HFFc6 (cell line): ENCODE data around the gene MACF1. TPM values are rescaled to one million over a fixed set of nuclear protein-coding genes. Genes with fewer than 3 reads are reported as not detected.
A peak's percentile ranks its signal among the peaks of the same experiment; 100 is the strongest.
"Not testable (repeated sequence)": the region's sequence is repeated elsewhere in the genome, so short reads cannot be mapped to it uniquely, and the experiment has no call there.

ENCODE experiments used
- DNase-seq: peaks from one replicate; pipeline ENCODE4 v3.0.0-alpha.2; 2018
- H3K27ac Mint-ChIP-seq: 2 replicates; pipeline ENCODE4 v1.8.0; 2020; ENCODE audit warnings: mild to moderate bottlenecking, mixed read lengths
- H3K27me3 Mint-ChIP-seq: 2 replicates; pipeline ENCODE4 v1.8.0; 2021; ENCODE audit warnings: mild to moderate bottlenecking, moderate library complexity, mixed read lengths; ENCODE audit not compliant: insufficient read depth
- H3K36me3 Mint-ChIP-seq: 2 replicates; pipeline ENCODE4 v1.8.0; 2021; ENCODE audit warnings: low read depth, mixed read lengths
- H3K4me1 Mint-ChIP-seq: 2 replicates; pipeline ENCODE4 v1.8.0; 2020; ENCODE audit warnings: low read depth, mixed read lengths
- H3K4me3 Mint-ChIP-seq: 2 replicates; pipeline ENCODE4 v1.8.0; 2020; ENCODE audit warnings: mild to moderate bottlenecking, moderate library complexity, mixed read lengths
- H3K9me3 Mint-ChIP-seq: 2 replicates; pipeline ENCODE4 v1.8.0; 2020; ENCODE audit warnings: mild to moderate bottlenecking, mixed read lengths
- total RNA-seq, 6 experiments: library from RNA; stranded (reverse); fragmentation: NEBNext Ultra II Directional; extraction: Animal tissue kit (Norgen Biotek cat#: 25700); gene quantifications; 2 replicates in 1 of 6; 3 replicates in 5 of 6; pipeline ENCODE4 v1.2.3, GENCODE V29; 2021
- TF ChIP-seq, protein P1 (sequence below): fragments of 200-600 bp; sonication (generic); IDR thresholded peaks from 2 replicates; pipeline ENCODE4 v1.5.0; 2021; ENCODE audit warnings: antibody characterized with exemption, mild to moderate bottlenecking

Gene MACF1
- total RNA-seq, 6 experiments from 2014 or later: 201 to 308 (median 223) TPM

DNA sequence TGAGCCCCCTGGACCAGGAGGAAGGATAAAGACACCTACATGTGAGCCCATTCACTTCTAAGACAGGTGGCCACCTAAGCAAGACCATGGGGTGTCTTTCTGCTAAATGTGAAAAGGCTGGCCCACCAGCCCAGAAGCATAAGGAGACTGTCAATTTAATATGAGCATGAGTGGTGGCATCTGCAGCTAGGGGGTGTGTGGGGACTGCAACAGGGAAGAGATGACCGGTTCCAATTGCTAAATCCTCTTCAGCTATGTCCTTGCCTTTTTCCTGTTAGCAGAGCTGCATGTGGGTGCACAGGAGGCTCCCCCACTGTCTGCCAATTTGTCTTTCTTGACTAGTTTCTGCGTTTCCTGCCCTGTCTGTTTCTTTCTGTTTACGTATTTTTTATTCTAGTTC, 264.7 kb downstream of the MACF1 start:
- no peak overlapping the region for H3K4me3 Mint-ChIP-seq
- DNase-seq: no peak
- H3K27ac Mint-ChIP-seq: peak overlapping the region; percentile 24
- peaks cover 21% of the 10 kb centered on the region; the same call in 1 of the 2 replicates for H3K4me1 Mint-ChIP-seq
- TF ChIP-seq, protein P1, sequence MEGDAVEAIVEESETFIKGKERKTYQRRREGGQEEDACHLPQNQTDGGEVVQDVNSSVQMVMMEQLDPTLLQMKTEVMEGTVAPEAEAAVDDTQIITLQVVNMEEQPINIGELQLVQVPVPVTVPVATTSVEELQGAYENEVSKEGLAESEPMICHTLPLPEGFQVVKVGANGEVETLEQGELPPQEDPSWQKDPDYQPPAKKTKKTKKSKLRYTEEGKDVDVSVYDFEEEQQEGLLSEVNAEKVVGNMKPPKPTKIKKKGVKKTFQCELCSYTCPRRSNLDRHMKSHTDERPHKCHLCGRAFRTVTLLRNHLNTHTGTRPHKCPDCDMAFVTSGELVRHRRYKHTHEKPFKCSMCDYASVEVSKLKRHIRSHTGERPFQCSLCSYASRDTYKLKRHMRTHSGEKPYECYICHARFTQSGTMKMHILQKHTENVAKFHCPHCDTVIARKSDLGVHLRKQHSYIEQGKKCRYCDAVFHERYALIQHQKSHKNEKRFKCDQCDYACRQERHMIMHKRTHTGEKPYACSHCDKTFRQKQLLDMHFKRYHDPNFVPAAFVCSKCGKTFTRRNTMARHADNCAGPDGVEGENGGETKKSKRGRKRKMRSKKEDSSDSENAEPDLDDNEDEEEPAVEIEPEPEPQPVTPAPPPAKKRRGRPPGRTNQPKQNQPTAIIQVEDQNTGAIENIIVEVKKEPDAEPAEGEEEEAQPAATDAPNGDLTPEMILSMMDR: no peak
- H3K36me3 Mint-ChIP-seq: peaks cover 53% of the 10 kb centered on the region
- H3K27me3 Mint-ChIP-seq: peaks cover 15% of the 10 kb centered on the region
- no peaks in the 10 kb centered on the region for H3K9me3 Mint-ChIP-seq

DNA sequence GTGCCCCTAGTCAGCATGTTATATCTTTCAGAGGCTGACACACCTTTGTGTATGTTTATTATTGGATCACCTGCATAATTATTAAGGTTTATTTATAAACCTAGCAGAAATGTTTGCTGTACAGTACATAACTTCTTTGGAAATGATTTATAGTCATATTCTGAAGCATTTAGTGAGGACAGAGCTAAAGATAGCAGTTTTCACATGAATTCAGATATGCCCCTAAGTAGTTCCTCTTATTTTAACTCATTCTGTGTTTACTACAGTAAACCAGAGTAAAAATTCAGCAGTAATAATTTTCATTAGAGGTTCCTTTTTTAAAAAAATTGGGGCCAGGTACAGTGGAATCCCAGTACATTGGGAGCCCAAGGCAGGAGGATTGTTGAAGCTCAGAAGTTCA, 265.5 kb downstream of the MACF1 start:
- Mint-ChIP-seq H3K9me3 (no peaks in the 10 kb centered on the region), H3K36me3 (peaks cover 53% of the 10 kb centered on the region), H3K27ac (no peak overlapping the region), H3K27me3 (peaks cover 22% of the 10 kb centered on the region), H3K4me1 (peaks cover 21% of the 10 kb centered on the region; the same call in 1 of the 2 replicates), H3K4me3 (no peak overlapping the region)
- TF ChIP-seq, protein P1: no peak
- DNase-seq: no peak

DNA sequence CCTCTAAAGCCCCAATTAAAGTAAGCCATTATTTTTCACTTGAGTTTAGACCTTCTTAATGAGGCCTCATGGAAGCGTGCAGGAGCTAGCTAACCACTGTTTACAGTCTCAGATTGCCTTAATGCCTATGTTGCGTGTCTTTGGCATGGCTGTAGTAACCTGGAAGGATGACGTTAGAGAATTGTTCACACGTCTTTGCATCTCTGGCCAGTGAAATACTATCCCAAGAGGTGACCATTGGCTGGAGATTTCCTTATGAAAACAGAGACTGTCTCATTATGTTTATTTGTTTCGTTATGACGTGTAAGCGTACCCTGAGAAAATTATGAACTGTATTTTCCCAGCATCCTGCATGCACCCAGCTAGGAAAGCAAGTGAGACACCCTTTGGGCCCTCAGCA, 268.3 kb downstream of the MACF1 start:
- Mint-ChIP-seq H3K36me3 (peaks cover 34% of the 10 kb centered on the region), H3K27ac (no peak overlapping the region), H3K9me3 (no peaks in the 10 kb centered on the region), H3K4me1 (peaks cover 7% of the 10 kb centered on the region; the same call in 1 of the 2 replicates), H3K27me3 (peaks cover 15% of the 10 kb centered on the region), H3K4me3 (no peak overlapping the region)
- no peak for DNase-seq
- TF ChIP-seq, protein P1: no peak

DNA sequence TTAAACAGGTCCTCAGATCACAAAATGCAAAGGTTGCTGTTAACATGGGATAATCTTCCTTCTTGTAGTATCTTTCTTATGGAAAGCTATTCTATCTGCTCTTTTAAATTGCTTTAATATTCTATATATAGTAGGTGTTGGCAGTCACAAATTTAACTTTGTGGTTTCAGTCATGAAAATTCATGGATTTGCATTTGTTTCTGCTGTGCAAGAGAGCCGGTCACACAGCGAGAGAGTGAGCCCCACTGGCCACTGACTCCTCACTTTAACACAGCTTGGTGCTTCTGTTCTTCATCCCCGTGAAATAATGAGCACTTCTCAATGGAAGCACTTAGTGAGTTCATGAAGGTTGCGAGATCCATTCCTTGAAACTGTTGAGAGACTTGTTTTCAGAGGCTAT, 268.8 kb downstream of the MACF1 start:
- peaks cover 11% of the 10 kb centered on the region; the same call in 1 of the 2 replicates for H3K4me1 Mint-ChIP-seq
- TF ChIP-seq, protein P1: no peak
- no peak overlapping the region; the same call in 1 of the 2 replicates for H3K4me3 Mint-ChIP-seq
- H3K27ac Mint-ChIP-seq: no peak overlapping the region; the same call in 1 of the 2 replicates
- peaks cover 15% of the 10 kb centered on the region for H3K27me3 Mint-ChIP-seq
- H3K9me3 Mint-ChIP-seq: no peaks in the 10 kb centered on the region
- peaks cover 34% of the 10 kb centered on the region for H3K36me3 Mint-ChIP-seq
- no peak for DNase-seq

DNA sequence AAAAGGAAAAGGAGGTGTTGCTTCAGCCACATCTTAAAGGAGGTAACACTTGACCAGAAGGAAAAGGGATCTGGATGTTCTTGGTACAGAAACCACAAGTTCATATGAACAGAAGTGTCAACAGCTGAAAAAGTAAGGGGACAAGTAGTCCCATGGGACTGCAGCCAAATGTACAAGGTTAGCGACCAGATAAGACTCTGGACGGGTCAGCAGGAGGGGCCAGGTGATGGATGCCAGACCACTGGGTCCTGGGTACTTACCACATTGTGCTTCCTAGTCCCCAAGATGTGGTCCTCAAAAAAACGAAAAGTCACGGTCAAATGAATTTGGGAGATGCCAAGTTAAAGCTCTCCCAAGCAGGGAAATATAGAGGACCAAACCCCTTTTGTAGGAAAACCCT, 270.3 kb downstream of the MACF1 start:
- H3K9me3 Mint-ChIP-seq: no peaks in the 10 kb centered on the region
- H3K27ac Mint-ChIP-seq: peak overlapping the region; percentile 19
- peaks cover 11% of the 10 kb centered on the region for H3K27me3 Mint-ChIP-seq
- no peak for DNase-seq
- TF ChIP-seq, protein P1: no peak
- H3K4me1 Mint-ChIP-seq: peaks cover 20% of the 10 kb centered on the region; the same call in 1 of the 2 replicates
- H3K4me3 Mint-ChIP-seq: no peak overlapping the region
- peaks cover 30% of the 10 kb centered on the region for H3K36me3 Mint-ChIP-seq

DNA sequence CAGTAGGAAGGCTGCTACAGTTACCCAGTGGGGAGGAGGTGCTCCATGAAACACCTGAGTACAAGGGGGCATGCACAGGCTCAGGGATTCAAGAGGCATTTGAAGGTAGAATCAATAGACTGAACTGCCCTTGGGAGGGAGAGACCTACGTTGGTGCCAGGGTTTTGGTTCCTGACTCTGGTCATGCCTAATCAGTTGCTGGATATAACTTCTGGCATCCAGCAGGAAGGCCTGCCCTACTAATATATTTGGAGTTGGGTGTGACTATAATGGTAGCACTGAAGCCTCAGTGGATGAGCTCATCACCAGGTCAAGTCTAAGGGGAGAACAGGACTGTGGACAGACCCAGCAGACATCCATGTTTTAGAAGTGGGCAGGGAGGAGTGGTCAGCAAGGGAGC, 271.1 kb downstream of the MACF1 start:
- Mint-ChIP-seq H3K27ac (peak overlapping the region; percentile 19; the same call in 1 of the 2 replicates), H3K36me3 (peaks cover 35% of the 10 kb centered on the region), H3K27me3 (peaks cover 17% of the 10 kb centered on the region), H3K4me1 (peaks cover 20% of the 10 kb centered on the region; the same call in 1 of the 2 replicates)
- not testable (repeated sequence) for H3K9me3 Mint-ChIP-seq, H3K4me3 Mint-ChIP-seq, DNase-seq
